Transverse colon (tissue), 4 donors: ENCODE measurements around the gene INO80E. TPM values are rescaled to one million over a fixed set of nuclear protein-coding genes. Genes with fewer than 3 reads are reported as not detected.

Experiments used
- DNase-seq: peaks from one replicate; pipeline ENCODE4 v3.0.0-alpha.2; 2019
- H3K27ac ChIP-seq, 4 donors: fragments of 200-600 bp; sonication (generic); 2 replicates each; pipeline ENCODE4 v1.5.1; 2016 to 2018; ENCODE audit warnings: inconsistent platforms in 4 of 4
- H3K27me3 ChIP-seq: fragments of 200-600 bp; sonication (generic); 2 replicates; pipeline ENCODE4 v1.5.1; 2017; ENCODE audit warnings: inconsistent platforms
- H3K36me3 ChIP-seq, 4 donors: fragments of 200-600 bp; sonication (generic); 2 replicates each; pipeline ENCODE4 v1.5.1; 2017 to 2019; ENCODE audit warnings: inconsistent platforms in 4 of 4
- H3K4me1 ChIP-seq, 4 donors: fragments of 200-600 bp; sonication (generic); 2 replicates each; pipeline ENCODE4 v1.5.1; 2017 to 2020; ENCODE audit warnings: inconsistent platforms in 4 of 4
- H3K4me3 ChIP-seq, 4 donors: fragments of 200-600 bp; sonication (generic); 1 replicate in 1 of 4; 2 replicates in 3 of 4; pipeline versions ENCODE4 v1.5.1 to v1.6.1; 2017 to 2019; ENCODE audit warnings: inconsistent platforms in 4 of 4
- H3K9me3 ChIP-seq, 2 donors: fragments of 200-600 bp; sonication (generic); 2 replicates each; pipeline ENCODE4 v1.5.1; 2017 to 2019; ENCODE audit warnings: inconsistent platforms in 2 of 2
- EP300 ChIP-seq: sonication (generic); formaldehyde crosslinking; IDR thresholded peaks from one replicate; pipeline ENCODE4 v1.6.1; 2017; ENCODE audit warnings: antibody characterized with exemption, low read depth
- POLR2A ChIP-seq: fragments of 450-650 bp; IDR thresholded peaks from one replicate; pipeline ENCODE4 v1.6.1; 2016; ENCODE audit warnings: antibody characterized with exemption, mild to moderate bottlenecking, moderate library complexity
- POLR2AphosphoS5 ChIP-seq, 3 donors: sonication (generic); formaldehyde crosslinking; IDR thresholded peaks; one replicate each; pipeline ENCODE4 v1.6.1; 2016; ENCODE audit warnings: antibody characterized with exemption in 3 of 3
- WGBS, 2 donors: methylation state at CpG; one replicate each; pipeline ENCODE4 v1.1.5; 2018; ENCODE audit warnings: low coverage in 1 of 2; 5-methylcytosine and 5-hydroxymethylcytosine counted together
- in situ Hi-C, 4 donors: fragments of 200-750 bp; cut with MboI; loops; one replicate each; pipeline versions ENCODE4 v1.15.0 to v1.15.1; 2017; ENCODE audit warnings: low sequenced_read_pairs in 3 of 4, low pct_ligation_motif_present in 1 of 4, low pct_unique_long_range_greater_than_20kb in 1 of 4
- intact Hi-C: fragments of 100-400 bp; cut with DNase I; formaldehyde crosslinking; loops from one replicate; pipeline ENCODE4 v1.15.1; 2023; ENCODE audit warnings: low total_unique reads
- total RNA-seq, 4 donors: library from RNA; depleted of rRNA; stranded (reverse); fragments of >200 nt; gene quantifications; one replicate each; pipeline ENCODE4 v1.1.0, GENCODE V29; 2016
- TF ChIP-seq, protein P1 (sequence below), 5 experiments: fragments of 200-600 bp in 3 of 5; fragments of 450-650 bp in 2 of 5; sonication (generic) in 3 of 5; IDR thresholded peaks; 1 replicate in 2 of 5; 2 replicates in 3 of 5; pipeline ENCODE4 v1.5.1; 2016 to 2017; ENCODE audit warnings: antibody characterized with exemption in 5 of 5, inconsistent platforms in 3 of 5, mild to moderate bottlenecking in 2 of 5, moderate library complexity in 1 of 5

INO80E gene
- total RNA-seq, 4 donors from 2014 or later, result 65.6 to 94.3 (median 73.0) TPM

DNA sequence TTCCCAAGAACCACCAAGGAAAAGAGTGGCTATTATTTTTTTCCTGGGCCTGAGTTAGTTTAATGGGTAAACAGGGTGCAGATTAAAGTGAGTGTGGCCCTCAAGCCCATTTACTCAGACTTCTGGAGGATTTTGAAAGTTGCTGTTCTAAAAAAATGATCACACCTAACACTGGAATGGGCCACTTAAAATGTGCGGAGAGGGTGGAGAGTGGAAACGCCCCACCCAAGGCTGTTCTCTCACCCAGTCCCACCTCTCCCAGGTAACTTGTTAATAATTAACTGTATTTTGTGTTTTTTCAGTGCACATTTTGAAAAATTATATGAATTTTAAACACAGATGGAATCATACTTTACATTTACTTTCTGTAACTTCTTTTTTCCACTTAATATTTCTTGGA, 6.0 kb upstream of the INO80E start:
- H3K4me3 ChIP-seq, result no peak overlapping the region
- TF ChIP-seq, protein P1, sequence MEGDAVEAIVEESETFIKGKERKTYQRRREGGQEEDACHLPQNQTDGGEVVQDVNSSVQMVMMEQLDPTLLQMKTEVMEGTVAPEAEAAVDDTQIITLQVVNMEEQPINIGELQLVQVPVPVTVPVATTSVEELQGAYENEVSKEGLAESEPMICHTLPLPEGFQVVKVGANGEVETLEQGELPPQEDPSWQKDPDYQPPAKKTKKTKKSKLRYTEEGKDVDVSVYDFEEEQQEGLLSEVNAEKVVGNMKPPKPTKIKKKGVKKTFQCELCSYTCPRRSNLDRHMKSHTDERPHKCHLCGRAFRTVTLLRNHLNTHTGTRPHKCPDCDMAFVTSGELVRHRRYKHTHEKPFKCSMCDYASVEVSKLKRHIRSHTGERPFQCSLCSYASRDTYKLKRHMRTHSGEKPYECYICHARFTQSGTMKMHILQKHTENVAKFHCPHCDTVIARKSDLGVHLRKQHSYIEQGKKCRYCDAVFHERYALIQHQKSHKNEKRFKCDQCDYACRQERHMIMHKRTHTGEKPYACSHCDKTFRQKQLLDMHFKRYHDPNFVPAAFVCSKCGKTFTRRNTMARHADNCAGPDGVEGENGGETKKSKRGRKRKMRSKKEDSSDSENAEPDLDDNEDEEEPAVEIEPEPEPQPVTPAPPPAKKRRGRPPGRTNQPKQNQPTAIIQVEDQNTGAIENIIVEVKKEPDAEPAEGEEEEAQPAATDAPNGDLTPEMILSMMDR (IDR thresholded peaks at IDR 0.05), result no peak
- no peak for TF ChIP-seq POLR2A
- TF ChIP-seq EP300, result no peak
- H3K27me3 ChIP-seq, result no peaks in the 10 kb centered on the region
- peak overlapping the region; percentile 59 to 74 (median 60) for H3K27ac ChIP-seq
- peaks cover 7 to 34% (median 17%) of the 10 kb centered on the region in 4 donors for H3K4me1 ChIP-seq
- in situ Hi-C loops (no loop called here), intact Hi-C loops (no loop called here)
- peak; percentile 44 for DNase-seq
- 60 to 63% methylated on average over 1 to 2 of the region's 2 CpGs for WGBS, 2 donors
- H3K36me3 ChIP-seq, result peaks cover 0 to 32% (median 15%) of the 10 kb centered on the region in 4 donors
- no peaks in the 10 kb centered on the region for H3K9me3 ChIP-seq

DNA sequence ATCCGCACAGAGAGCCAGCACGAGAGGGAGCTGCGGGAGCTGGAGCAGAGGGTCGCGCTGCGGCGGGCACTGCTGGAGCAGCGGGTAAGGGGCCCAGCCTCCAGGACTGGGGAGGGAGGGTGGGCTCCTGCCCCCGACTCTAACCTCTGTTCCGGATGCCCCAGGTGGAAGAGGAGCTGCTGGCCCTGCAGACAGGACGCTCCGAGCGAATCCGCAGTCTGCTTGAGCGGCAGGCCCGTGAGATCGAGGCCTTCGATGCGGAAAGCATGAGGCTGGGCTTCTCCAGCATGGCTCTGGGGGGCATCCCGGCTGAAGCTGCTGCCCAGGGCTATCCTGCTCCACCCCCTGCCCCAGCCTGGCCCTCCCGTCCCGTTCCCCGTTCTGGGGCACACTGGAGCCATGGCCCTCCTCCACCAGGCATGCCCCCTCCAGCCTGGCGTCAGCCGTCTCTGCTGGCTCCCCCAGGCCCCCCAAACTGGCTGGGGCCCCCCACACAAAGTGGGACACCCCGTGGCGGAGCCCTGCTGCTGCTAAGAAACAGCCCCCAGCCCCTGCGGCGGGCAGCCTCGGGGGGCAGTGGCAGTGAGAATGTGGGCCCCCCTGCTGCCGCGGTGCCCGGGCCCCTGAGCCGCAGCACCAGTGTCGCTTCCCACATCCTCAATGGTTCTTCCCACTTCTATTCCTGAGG, 5.0 kb upstream of the INO80E start:
- peaks cover 0 to 22% (median 10%) of the 10 kb centered on the region in 4 donors for H3K36me3 ChIP-seq
- in situ Hi-C loops, result no loop called here

DNA sequence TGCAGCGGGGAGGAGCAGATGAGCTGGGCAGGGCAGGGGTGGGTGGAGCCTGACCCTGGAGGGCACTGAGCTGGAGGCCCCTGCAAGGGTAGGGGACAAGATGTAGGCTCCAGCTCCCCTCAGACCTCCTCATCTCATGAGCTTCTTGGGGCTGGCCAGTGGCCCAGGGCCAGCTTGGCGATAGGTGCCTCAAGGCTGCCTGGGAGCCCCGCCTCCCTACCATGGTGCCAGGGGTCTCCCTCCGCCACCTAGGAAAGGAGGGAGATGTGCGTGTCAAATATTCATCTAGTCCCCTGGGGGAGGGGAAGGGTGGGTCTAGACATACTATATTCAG, 4.5 kb upstream of the INO80E start:
- in situ Hi-C loops (no loop called here), intact Hi-C loops (no loop called here)
- H3K36me3 ChIP-seq, result peaks cover 0 to 17% (median 8%) of the 10 kb centered on the region in 4 donors
- no peak overlapping the region for H3K27ac ChIP-seq
- no peak overlapping the region for H3K4me3 ChIP-seq
- TF ChIP-seq POLR2AphosphoS5 (IDR thresholded peaks at IDR 0.05) (no peak), POLR2A (no peak), EP300 (no peak)
- TF ChIP-seq, protein P1 (IDR thresholded peaks at IDR 0.05), result no peak
- H3K9me3 ChIP-seq, result no peaks in the 10 kb centered on the region
- 94% methylated on average over 5 of the region's 5 CpGs; no CpG with 5 or more reads in 1 of the 2 donors for WGBS, 2 donors
- no peaks in the 10 kb centered on the region for H3K27me3 ChIP-seq
- peaks cover 7 to 35% (median 20%) of the 10 kb centered on the region in 4 donors for H3K4me1 ChIP-seq
- DNase-seq, result no peak

More for the DNA sequence above, 5.0 kb upstream of the INO80E start:
- intact Hi-C loops, result no loop called here
- Histone ChIP-seq H3K27me3 (no peaks in the 10 kb centered on the region), H3K4me1 (peaks cover 7 to 34% (median 19%) of the 10 kb centered on the region in 4 donors), H3K4me3 (no peak overlapping the region), H3K9me3 (no peaks in the 10 kb centered on the region), H3K27ac (peak overlapping the region in 1 of 4 donors; percentile 18)
- DNase-seq, result no peak
- 89% methylated on average over 32 of the region's 35 CpGs; no CpG with 5 or more reads in 1 of the 2 donors for WGBS, 2 donors
- no peak for TF ChIP-seq POLR2A

DNA sequence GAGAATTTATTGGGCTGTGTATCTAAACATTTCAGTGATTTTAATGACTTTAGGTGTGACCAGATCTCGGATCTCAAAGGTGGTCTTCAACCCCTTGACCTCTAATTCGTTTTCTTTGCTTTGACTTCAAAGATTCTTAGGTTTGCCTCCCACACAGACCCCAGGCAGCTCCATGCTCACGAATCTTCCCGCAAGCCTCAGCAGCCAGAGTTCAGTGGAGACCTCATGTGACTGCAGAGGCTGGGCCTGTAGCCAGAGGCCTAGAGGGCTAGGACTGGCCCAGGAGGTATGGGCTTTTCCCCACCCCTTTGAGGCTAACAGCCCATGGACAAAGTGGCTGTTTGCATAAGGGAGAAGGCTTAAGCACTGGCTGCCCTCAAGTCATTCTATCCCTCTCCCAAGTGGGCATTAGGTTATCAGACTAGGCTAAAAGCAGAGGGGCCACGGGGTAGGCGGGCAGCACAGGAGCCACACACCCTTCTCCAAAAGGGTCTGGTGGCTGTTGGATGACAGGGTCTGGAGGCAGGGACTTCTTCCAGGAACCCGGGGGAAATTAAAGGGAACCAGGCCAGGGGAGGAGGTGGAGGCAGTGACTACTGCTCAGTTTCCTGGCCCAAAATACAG, 3.6 kb upstream of the INO80E start:
- DNase-seq, result no peak
- H3K4me1 ChIP-seq, result peaks cover 11 to 44% (median 27%) of the 10 kb centered on the region in 4 donors
- WGBS, 2 donors, result 60 to 62% methylated on average over 5 to 7 of the region's 7 CpGs
- in situ Hi-C loops, result no loop called here
- intact Hi-C loops, result no loop called here
- no peak overlapping the region for H3K4me3 ChIP-seq
- no peaks in the 10 kb centered on the region for H3K27me3 ChIP-seq
- H3K9me3 ChIP-seq, result no peaks in the 10 kb centered on the region
- no peak for TF ChIP-seq POLR2A
- TF ChIP-seq, protein P1 (IDR thresholded peaks at IDR 0.05), result no peak
- no peak for TF ChIP-seq EP300
- no peak for TF ChIP-seq POLR2AphosphoS5 (IDR thresholded peaks at IDR 0.05)
- H3K36me3 ChIP-seq, result peaks cover 0 to 8% (median 3%) of the 10 kb centered on the region in 4 donors
- H3K27ac ChIP-seq, result no peak overlapping the region
